ENCODE results near the gene TNS1. TPM values are rescaled to one million over a fixed set of nuclear protein-coding genes. Genes with fewer than 3 reads are reported as not detected.

Gene TNS1
- total RNA-seq, 1 donor = 48.9 TPM

DNA sequence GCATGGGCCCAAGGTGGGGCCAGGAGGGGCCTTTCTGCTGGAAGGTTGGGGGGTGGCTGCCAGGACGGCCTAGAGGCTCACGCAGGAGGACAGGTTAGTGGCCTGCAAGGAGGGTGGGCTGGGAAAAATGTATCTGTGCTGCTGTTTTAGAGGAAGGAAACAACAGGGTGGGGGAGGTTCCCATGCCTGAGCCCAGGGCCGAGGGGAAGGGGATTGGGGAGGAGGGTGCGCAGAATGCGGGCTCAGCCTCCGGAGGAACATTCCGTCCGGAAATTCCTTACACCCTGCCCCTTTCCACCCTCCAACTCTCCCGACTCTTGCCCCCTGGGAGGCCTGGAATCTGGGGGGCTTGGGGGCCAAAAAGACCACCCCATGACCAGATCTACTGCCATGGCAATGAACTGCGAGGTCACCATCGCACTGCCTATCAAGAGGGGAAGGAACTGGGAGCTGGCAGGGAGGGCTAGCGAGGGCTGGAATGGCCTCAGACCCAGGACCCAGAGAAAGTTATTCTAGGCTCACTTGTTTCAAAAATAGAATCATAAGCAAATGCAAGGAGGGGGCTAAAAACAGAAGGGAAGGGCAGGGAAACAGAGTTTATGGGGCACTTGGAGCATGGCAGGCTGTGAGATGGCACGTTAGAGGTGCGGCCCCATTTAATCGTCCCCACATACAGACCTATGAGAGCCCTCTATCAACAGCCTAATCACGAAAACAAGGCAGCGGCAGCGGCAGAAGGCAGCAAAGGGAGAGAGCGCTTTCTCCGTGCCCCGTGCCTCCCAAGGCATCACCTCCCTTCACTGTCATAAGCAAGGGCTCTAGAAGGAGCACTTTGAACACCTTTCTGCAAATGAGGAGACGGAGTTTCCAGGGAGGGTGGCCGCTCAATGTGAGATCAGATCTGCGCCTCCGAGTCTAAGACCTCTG is 90.4 kb downstream of the TNS1 start:
- H3K36me3 ChIP-seq (ENCODE audit: insufficient read depth, low read length) = peaks cover 32% of the 10 kb centered on the region

DNA sequence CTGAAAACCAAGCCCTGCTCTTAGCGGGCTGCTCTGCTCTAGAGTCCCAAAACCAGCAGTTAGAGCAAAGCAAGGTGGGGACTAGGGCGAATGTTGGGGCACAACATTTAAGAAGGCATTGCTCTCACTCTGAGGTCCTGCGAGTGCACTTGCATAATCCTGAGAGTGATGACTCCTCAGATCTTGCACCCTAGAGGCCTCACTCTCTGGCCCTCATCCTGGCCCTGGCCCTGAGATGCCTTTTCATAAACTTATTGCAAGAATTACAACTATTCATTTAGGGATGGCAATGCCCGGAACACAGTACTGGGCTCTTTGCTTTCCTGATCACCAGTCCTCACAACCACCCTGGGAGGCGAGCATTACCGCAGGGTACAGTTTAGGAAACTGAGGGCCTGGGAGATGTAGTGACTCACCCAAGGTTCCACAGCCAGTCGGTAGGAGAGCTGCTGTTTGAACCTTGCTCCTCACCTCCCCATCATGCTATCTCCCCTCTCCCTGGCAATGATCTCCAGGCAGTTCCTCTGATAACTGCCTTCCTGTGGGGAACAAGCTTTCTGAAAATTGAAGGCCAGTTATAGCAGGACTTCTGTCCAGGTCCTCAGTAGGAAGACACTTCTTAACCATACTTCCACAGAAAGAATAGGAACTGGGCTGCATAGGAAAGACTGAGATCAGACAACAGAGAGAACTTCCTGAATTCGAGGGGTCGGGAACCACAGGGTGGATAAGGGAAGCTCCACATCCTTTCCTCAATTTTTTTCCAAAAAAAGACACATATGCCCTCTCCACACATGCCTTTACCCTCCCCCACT is 91.3 kb downstream of the TNS1 start:
- H2AFZ ChIP-seq (ENCODE audit: low read length) = no peak overlapping the region
- TF ChIP-seq, protein P1, sequence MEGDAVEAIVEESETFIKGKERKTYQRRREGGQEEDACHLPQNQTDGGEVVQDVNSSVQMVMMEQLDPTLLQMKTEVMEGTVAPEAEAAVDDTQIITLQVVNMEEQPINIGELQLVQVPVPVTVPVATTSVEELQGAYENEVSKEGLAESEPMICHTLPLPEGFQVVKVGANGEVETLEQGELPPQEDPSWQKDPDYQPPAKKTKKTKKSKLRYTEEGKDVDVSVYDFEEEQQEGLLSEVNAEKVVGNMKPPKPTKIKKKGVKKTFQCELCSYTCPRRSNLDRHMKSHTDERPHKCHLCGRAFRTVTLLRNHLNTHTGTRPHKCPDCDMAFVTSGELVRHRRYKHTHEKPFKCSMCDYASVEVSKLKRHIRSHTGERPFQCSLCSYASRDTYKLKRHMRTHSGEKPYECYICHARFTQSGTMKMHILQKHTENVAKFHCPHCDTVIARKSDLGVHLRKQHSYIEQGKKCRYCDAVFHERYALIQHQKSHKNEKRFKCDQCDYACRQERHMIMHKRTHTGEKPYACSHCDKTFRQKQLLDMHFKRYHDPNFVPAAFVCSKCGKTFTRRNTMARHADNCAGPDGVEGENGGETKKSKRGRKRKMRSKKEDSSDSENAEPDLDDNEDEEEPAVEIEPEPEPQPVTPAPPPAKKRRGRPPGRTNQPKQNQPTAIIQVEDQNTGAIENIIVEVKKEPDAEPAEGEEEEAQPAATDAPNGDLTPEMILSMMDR (IDR thresholded peaks at IDR 0.05; ENCODE audit: extremely low read depth, low read depth, low read length) = no peak
- H3K27me3 ChIP-seq (ENCODE audit: insufficient read depth, low read length) = no peaks in the 10 kb centered on the region
- peak overlapping the region; percentile 58 for H3K4me2 ChIP-seq (ENCODE audit: insufficient read depth, low read length)
- H3K27ac ChIP-seq (ENCODE audit: low read depth, low read length) = peak overlapping the region; percentile 42
- peaks cover 69% of the 10 kb centered on the region for H3K79me2 ChIP-seq (ENCODE audit: insufficient read depth, low read length)
- DNase-seq (ENCODE audit: insufficient read length, low spot score, missing footprints) = peak; percentile 93
- peaks cover 24% of the 10 kb centered on the region for H3K36me3 ChIP-seq (ENCODE audit: insufficient read depth, low read length)
- no peaks in the 10 kb centered on the region for H3K9me3 ChIP-seq (ENCODE audit: low read depth, low read length)
- no peak overlapping the region for H3K4me3 ChIP-seq (ENCODE audit: insufficient read depth, low read length)
- peaks cover 68% of the 10 kb centered on the region for H4K20me1 ChIP-seq (ENCODE audit: insufficient read depth, low read length)
- H3K4me1 ChIP-seq (ENCODE audit: insufficient read depth, low read length) = peaks cover 33% of the 10 kb centered on the region

More for the DNA sequence above, 90.4 kb downstream of the TNS1 start:
- Histone ChIP-seq H3K4me1 (ENCODE audit: insufficient read depth, low read length) (peaks cover 33% of the 10 kb centered on the region), H4K20me1 (ENCODE audit: insufficient read depth, low read length) (peaks cover 64% of the 10 kb centered on the region), H3K4me3 (ENCODE audit: insufficient read depth, low read length) (no peak overlapping the region), H3K9me3 (ENCODE audit: low read depth, low read length) (no peaks in the 10 kb centered on the region), H3K79me2 (ENCODE audit: insufficient read depth, low read length) (peaks cover 71% of the 10 kb centered on the region), H3K4me2 (ENCODE audit: insufficient read depth, low read length) (no peak overlapping the region), H2AFZ (ENCODE audit: low read length) (no peak overlapping the region), H3K27me3 (ENCODE audit: insufficient read depth, low read length) (no peaks in the 10 kb centered on the region), H3K27ac (ENCODE audit: low read depth, low read length) (no peak overlapping the region)
- DNase-seq (ENCODE audit: insufficient read length, low spot score, missing footprints) = no peak
- TF ChIP-seq, protein P1 (IDR thresholded peaks at IDR 0.05; ENCODE audit: extremely low read depth, low read depth, low read length) = no peak

DNA sequence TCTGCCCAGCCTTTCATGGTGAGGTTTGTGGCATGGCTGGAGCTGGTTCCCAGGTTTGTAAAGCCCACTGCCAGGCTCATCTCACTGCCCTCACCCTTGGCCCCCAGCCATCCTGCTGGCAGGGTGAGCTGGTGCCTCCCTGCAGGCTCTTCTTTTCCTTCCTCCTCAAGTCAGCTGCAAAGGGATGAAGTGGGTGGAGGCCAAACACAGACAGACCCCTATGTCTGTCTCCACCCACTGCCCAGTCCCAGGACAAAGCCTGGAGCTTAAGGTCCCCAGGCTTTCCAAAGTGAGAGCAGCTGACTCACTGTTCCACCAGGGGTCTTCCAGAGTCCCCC is 92.0 kb downstream of the TNS1 start:
- H4K20me1 ChIP-seq (ENCODE audit: insufficient read depth, low read length) = peaks cover 69% of the 10 kb centered on the region
- H3K27ac ChIP-seq (ENCODE audit: low read depth, low read length) = peak overlapping the region; percentile 42
- H2AFZ ChIP-seq (ENCODE audit: low read length) = no peak overlapping the region
- H3K36me3 ChIP-seq (ENCODE audit: insufficient read depth, low read length) = peaks cover 18% of the 10 kb centered on the region
- peak overlapping the region; percentile 58 for H3K4me2 ChIP-seq (ENCODE audit: insufficient read depth, low read length)
- H3K9me3 ChIP-seq (ENCODE audit: low read depth, low read length) = no peaks in the 10 kb centered on the region
- no peaks in the 10 kb centered on the region for H3K27me3 ChIP-seq (ENCODE audit: insufficient read depth, low read length)
- H3K4me3 ChIP-seq (ENCODE audit: insufficient read depth, low read length) = no peak overlapping the region
- H3K79me2 ChIP-seq (ENCODE audit: insufficient read depth, low read length) = peaks cover 67% of the 10 kb centered on the region
- TF ChIP-seq, protein P1 (IDR thresholded peaks at IDR 0.05; ENCODE audit: extremely low read depth, low read depth, low read length) = no peak
- no peak for DNase-seq (ENCODE audit: insufficient read length, low spot score, missing footprints)
- peaks cover 33% of the 10 kb centered on the region for H3K4me1 ChIP-seq (ENCODE audit: insufficient read depth, low read length)
